Testis (tissue), 2 donors: Measurements from ENCODE around the gene NCAM2.

Source experiments
- POLR2A ChIP-seq: fragments of 450-650 bp; IDR thresholded peaks from one replicate; pipeline ENCODE4 v1.6.1; 2017; ENCODE audit warnings: antibody characterized with exemption, mild to moderate bottlenecking, moderate library complexity
- TF ChIP-seq, protein P1 (sequence below), 3 experiments: fragments of 450-650 bp in 2 of 3; fragments of 200-600 bp in 1 of 3; sonication (generic) in 1 of 3; IDR thresholded peaks; one replicate each; pipeline ENCODE4 v1.5.1; 2016 to 2019; ENCODE audit warnings: antibody characterized with exemption in 3 of 3, mild to moderate bottlenecking in 2 of 3, moderate library complexity in 1 of 3

DNA sequence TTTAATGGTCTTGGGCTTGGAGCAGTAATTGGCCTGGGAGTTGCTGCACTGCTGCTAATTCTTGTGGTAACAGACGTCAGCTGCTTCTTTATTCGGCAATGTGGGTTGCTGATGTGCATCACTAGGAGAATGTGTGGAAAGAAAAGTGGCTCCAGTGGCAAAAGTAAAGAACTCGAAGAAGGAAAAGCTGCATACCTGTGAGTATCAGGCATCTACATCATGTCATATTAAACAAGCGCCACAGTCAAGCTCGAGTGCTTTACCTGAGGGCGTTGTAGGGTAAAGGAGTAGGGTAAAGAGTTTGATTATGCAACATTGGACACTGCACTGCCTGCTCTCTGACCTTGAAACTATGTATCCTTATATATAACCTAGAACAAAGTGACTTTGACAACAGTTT, 510.6 kb downstream of the NCAM2 start:
- TF ChIP-seq, protein P1, sequence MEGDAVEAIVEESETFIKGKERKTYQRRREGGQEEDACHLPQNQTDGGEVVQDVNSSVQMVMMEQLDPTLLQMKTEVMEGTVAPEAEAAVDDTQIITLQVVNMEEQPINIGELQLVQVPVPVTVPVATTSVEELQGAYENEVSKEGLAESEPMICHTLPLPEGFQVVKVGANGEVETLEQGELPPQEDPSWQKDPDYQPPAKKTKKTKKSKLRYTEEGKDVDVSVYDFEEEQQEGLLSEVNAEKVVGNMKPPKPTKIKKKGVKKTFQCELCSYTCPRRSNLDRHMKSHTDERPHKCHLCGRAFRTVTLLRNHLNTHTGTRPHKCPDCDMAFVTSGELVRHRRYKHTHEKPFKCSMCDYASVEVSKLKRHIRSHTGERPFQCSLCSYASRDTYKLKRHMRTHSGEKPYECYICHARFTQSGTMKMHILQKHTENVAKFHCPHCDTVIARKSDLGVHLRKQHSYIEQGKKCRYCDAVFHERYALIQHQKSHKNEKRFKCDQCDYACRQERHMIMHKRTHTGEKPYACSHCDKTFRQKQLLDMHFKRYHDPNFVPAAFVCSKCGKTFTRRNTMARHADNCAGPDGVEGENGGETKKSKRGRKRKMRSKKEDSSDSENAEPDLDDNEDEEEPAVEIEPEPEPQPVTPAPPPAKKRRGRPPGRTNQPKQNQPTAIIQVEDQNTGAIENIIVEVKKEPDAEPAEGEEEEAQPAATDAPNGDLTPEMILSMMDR (IDR thresholded peaks at IDR 0.05), result no peak
- TF ChIP-seq POLR2A, result no peak
